ENCODE data around the gene GFRA3. TPM values are rescaled to one million over a fixed set of nuclear protein-coding genes. Genes with fewer than 3 reads are reported as not detected.
A peak's percentile ranks its signal among the peaks of the same experiment; 100 is the strongest.

GFRA3 gene
- total RNA-seq, 2 donors from 2014 or later, result not detected

DNA sequence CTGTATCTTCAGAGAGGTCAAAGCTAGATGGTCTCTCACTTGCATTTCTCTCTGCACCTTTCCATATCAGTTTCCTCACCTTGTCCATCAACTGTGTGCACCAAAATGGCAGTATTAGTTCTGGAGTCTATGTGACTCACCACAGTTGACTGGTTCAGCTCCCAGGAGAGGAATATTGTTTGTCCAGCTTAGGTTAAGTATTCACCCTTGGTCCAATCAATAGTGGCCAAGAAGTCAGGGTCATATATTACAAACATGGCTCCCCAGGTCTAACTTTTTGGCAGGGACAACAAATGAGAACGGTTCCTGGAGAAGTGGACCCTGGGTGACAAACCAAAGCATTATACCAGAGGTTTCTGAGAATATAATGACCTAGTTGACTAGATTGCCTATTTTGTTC, 36.4 kb downstream of the GFRA3 start:
- Mint-ChIP-seq H3K9me3 (no peaks in the 10 kb centered on the region), H3K4me1 (peaks cover 5% of the 10 kb centered on the region), H3K27ac (no peak overlapping the region), H3K36me3 (ENCODE audit: low read depth) (no peaks in the 10 kb centered on the region), H3K4me3 (no peak overlapping the region), H3K27me3 (peaks cover 24% of the 10 kb centered on the region)
- ATAC-seq (replicated peaks), result no peak

DNA sequence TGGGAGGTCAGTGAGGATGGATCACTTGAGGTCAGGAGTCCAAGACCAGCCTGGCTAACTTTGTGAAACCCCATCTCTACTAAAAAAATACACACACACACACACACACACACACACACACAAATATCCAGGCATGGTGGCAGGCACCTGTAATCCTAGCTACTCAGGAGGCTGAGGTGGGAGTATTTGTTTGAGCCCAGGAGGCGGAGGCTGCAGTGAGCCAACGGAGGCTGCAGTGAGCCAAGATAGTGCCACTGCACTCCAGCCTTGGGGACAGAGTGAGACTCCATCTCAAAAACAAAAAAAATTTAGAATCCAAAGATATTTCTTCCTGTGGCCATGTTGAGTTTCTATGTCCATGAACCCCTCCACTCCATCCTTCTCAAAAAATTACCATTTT, 39.8 kb downstream of the GFRA3 start:
- Mint-ChIP-seq H3K27me3 (peaks cover 9% of the 10 kb centered on the region), H3K36me3 (ENCODE audit: low read depth) (no peaks in the 10 kb centered on the region), H3K4me3 (no peak overlapping the region), H3K27ac (no peak overlapping the region), H3K9me3 (no peaks in the 10 kb centered on the region), H3K4me1 (no peaks in the 10 kb centered on the region)
- no peak for ATAC-seq (replicated peaks)

DNA sequence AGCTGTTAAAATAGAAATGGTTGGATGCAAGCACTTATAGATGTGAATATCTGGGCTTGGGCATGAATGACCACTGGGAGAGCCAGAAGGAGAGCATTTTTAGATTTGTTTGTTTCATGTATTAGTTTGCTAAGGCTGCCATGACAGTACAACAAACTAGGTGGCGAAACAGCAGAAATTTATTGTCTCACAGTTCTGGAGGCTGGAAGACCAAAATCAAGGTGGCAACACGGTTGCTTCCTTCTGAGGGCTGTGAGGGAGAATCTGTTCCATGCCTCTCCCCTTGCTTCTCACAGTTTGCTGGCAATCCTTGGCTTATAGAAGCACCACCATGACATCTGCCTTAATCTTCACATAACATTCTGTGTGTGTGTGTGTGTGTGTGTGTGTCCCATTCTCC, 41.1 kb downstream of the GFRA3 start:
- no peak for ATAC-seq (replicated peaks)
- Mint-ChIP-seq H3K4me3 (no peak overlapping the region), H3K36me3 (ENCODE audit: low read depth) (no peaks in the 10 kb centered on the region), H3K27ac (no peak overlapping the region), H3K27me3 (no peaks in the 10 kb centered on the region), H3K4me1 (no peaks in the 10 kb centered on the region), H3K9me3 (no peaks in the 10 kb centered on the region)

DNA sequence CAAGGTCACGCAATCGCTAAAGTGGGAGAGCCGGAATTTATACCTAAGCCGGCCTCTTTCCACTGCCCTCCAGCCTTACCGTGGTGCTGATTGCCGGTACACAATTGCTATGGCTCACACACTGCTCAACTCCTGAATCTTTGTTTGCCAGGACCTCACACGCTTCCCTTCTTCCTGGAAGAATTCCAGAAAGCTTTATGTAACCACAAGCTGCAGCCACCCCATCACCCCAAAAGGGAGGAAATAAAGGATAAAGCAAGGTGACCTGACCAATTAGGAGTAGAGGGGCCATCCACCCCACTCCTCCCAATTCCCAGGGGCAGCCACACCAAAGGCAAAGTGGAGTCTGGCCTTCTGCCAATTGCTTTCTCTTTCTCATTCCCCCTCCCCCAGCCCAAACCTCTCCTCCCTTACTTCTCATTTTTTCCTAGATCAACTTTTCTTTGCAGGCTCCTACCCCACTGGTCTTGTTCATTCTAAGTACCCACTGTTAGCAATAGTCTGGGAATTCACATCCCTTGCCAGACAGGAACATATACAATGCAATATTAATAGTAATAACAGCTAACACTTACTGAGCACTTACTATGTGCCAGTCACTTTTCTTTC, 43.3 kb downstream of the GFRA3 start:
- H3K36me3 Mint-ChIP-seq (ENCODE audit: low read depth), result no peaks in the 10 kb centered on the region
- H3K9me3 Mint-ChIP-seq, result no peaks in the 10 kb centered on the region
- H3K4me3 Mint-ChIP-seq, result no peak overlapping the region

DNA sequence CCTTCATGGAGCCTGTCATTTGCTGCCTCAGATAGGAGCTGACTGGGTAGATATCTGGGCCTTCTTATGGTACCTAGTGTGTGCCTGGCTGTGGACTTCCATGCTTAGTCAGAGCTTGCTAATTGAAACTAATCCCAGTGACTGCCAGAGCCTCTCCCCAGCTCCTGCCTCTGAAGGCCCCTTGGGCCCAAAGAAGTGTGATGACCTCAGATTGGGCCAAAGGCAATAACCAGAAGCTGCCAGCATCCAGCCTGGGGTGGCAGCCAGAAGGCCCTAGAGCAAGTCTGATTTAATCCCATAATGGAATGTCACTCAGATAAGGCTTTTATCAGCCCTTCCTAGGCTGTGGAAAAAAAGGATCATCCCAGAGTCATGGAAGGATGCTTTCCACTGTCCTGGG, 44.2 kb downstream of the GFRA3 start:
- Mint-ChIP-seq H3K27me3 (no peaks in the 10 kb centered on the region), H3K36me3 (ENCODE audit: low read depth) (no peaks in the 10 kb centered on the region), H3K9me3 (no peaks in the 10 kb centered on the region), H3K4me1 (no peaks in the 10 kb centered on the region), H3K27ac (no peak overlapping the region), H3K4me3 (no peak overlapping the region)
- ATAC-seq (replicated peaks), result no peak

More for the DNA sequence above, 43.3 kb downstream of the GFRA3 start:
- no peak overlapping the region for H3K27ac Mint-ChIP-seq
- no peaks in the 10 kb centered on the region for H3K27me3 Mint-ChIP-seq
- H3K4me1 Mint-ChIP-seq, result no peaks in the 10 kb centered on the region
- no peak for ATAC-seq (replicated peaks)

DNA sequence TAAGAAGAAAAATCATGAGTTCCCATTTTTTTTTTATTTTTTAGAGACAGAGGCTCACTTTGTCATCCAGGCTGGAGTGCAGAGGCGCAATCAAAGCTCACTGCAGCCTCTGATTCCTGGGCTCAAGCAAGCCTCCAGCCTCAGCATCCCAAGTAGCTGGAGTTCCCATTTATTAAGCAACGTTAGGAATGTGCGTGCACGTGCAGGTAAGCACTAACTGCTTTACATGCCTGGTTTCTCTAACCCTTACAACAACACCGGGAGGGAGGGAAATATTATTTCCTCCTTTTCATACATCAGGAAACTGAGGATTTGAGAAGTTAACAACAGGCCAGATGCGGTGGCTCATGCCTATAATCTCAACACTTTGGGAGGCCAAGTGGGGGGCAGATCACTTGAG, 45.0 kb downstream of the GFRA3 start:
- Mint-ChIP-seq H3K4me3 (no peak overlapping the region), H3K27ac (no peak overlapping the region), H3K36me3 (ENCODE audit: low read depth) (no peaks in the 10 kb centered on the region), H3K27me3 (no peaks in the 10 kb centered on the region), H3K9me3 (no peaks in the 10 kb centered on the region), H3K4me1 (no peaks in the 10 kb centered on the region)
- ATAC-seq (replicated peaks), result no peak

DNA sequence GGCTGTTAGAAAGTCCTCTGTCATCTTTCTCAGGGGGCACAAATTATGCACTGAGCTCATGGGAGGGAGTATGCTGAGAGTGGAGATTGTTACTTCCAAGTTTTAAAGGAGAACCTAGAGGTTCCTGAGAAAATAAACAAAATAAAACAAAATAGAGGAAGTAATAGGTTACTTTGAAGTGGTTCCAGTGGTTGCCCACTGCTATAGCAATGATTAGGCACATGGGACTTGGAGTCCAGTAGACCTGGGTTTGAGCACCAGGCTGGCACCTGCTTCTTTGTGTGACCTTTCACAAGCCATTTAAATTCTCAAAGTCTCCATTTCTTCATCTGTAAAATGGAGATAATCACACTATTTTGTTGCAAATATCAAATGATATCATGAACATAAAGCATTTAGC, 47.5 kb downstream of the GFRA3 start:
- peaks cover 6% of the 10 kb centered on the region for H3K27me3 Mint-ChIP-seq
- no peak overlapping the region for H3K4me3 Mint-ChIP-seq
- no peaks in the 10 kb centered on the region for H3K36me3 Mint-ChIP-seq (ENCODE audit: low read depth)
- ATAC-seq (replicated peaks), result no peak
- no peaks in the 10 kb centered on the region for H3K4me1 Mint-ChIP-seq
- no peaks in the 10 kb centered on the region for H3K9me3 Mint-ChIP-seq
- no peak overlapping the region for H3K27ac Mint-ChIP-seq

DNA sequence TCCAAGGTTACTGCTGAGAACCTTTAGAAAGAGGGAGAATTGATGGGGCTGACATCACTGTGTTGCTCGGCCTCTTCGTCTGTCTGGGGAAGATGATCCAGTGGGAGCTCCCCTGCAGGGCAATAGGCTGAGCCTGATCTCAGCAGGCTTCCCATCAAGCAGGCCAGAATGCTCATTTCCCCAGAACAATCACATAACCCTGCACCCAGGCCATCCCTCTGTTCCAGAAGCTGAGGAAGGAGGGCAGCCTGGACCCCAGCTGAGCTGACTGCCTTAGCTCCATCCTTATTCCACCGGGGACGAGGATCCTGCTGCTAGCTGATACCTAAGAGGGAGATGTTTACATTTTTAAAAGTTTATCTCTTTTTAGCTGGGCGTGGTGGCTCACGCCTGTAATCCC, 49.7 kb downstream of the GFRA3 start:
- H3K36me3 Mint-ChIP-seq (ENCODE audit: low read depth), result no peaks in the 10 kb centered on the region
- ATAC-seq (replicated peaks), result no peak
- no peak overlapping the region for H3K4me3 Mint-ChIP-seq
- no peaks in the 10 kb centered on the region for H3K4me1 Mint-ChIP-seq
- H3K27me3 Mint-ChIP-seq, result peaks cover 6% of the 10 kb centered on the region
- no peaks in the 10 kb centered on the region for H3K9me3 Mint-ChIP-seq
- no peak overlapping the region for H3K27ac Mint-ChIP-seq

DNA sequence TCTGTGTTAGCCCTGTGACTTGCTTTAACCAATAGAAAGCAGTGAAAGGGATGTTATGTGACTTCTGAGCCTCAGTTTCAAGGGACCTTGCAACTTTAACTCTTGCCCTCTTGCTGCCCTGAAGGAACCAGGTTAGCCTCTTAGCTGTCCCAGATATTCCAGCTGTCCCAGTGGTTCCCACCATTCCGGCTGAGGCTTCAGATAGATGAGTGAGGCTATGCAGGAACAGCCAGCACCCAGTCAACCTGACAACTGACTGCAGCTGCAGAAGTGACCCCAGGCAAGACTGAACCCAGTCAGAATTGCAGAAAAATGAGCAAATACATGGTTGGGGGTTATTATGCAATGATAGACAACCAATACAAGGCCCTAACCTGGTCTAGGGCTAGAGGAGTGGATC, 50.9 kb downstream of the GFRA3 start:
- no peaks in the 10 kb centered on the region for H3K36me3 Mint-ChIP-seq (ENCODE audit: low read depth)
- peaks cover 6% of the 10 kb centered on the region for H3K27me3 Mint-ChIP-seq

DNA sequence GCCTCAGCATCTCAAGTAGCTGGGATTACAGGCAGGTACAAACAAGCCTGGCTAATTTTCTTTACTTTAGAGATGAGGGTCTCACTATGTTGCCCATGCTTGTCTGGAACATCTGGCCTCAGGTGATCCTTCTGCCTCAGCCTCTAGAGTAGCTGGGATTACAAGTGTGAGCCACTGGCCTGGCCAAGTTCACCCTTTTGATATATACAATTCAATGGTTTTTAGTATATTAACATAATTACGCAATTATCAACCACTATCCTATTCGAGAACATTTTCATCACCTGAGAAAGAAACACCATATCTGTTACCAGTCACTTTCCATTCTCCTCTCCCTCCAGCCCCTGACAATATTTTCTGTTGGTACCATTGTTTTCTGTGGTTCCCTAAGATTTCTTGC, 57.6 kb downstream of the GFRA3 start:
- no peak for ATAC-seq (replicated peaks)
- Mint-ChIP-seq H3K27me3 (no peaks in the 10 kb centered on the region), H3K4me3 (no peak overlapping the region), H3K27ac (no peak overlapping the region), H3K36me3 (ENCODE audit: low read depth) (peaks cover 6% of the 10 kb centered on the region), H3K9me3 (no peaks in the 10 kb centered on the region), H3K4me1 (peaks cover 8% of the 10 kb centered on the region)

More for the DNA sequence above, 50.9 kb downstream of the GFRA3 start:
- H3K4me1 Mint-ChIP-seq, result no peaks in the 10 kb centered on the region
- no peaks in the 10 kb centered on the region for H3K9me3 Mint-ChIP-seq
- no peak for ATAC-seq (replicated peaks)
- H3K4me3 Mint-ChIP-seq, result no peak overlapping the region
- H3K27ac Mint-ChIP-seq, result no peak overlapping the region

DNA sequence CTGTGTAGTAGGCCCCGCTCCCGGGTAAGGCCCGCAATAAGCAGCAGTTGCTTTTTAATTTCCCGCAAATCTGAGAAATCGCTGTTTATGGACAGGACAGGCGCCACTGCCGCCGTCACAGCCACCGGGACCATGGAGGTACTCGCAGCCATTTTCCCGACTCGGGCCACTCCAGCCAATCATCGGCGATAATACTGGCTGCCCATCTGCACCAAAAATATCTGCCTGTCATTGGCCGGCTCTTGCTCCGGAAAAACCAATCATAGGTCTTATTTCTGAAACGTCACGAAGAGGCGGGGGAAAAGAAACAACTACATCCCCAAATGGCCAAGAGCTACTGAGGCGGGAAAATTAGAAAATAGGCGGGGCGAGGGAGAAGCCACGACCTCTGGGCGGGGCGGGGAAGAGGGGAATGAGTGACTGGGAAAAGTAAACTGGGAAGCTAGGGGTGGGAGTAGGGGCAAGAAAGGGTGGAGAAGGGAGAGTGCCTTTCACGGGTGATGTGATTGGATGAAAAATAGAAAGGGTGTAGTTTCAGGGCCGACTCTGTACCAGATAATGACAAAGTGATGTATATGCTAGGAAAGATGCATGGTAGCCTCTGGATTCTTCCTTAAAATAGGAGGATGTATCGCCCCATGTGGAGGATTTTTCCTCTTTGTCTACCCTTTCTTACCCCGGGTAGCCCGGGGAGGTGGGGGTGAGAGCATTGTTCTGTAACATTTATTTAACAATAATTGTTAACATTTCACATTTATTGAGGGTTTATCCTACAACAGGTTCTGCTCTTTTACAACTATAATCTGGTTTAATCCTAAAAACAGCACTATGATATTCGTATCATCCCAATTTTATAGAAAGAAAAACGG, 61.0 kb downstream of the GFRA3 start, which contains the start of gene CDC23:
Gene CDC23 (minus strand): TSS at position 163 of the 869 bp plus-strand sequence. CDS start 11 bp downstream, at position 152.
- no peaks in the 10 kb centered on the region for H3K9me3 Mint-ChIP-seq
- H3K4me3 Mint-ChIP-seq, result peak within 1 kb of the TSS; percentile 99
- peaks cover 14% of the 10 kb centered on the region for H3K36me3 Mint-ChIP-seq (ENCODE audit: low read depth)
- H3K4me1 Mint-ChIP-seq, result peaks cover 14% of the 10 kb centered on the region
- H3K27ac Mint-ChIP-seq, result peak within 1 kb of the TSS; percentile 97
- no peaks in the 10 kb centered on the region for H3K27me3 Mint-ChIP-seq
- ATAC-seq (replicated peaks), result peak; percentile 97

DNA sequence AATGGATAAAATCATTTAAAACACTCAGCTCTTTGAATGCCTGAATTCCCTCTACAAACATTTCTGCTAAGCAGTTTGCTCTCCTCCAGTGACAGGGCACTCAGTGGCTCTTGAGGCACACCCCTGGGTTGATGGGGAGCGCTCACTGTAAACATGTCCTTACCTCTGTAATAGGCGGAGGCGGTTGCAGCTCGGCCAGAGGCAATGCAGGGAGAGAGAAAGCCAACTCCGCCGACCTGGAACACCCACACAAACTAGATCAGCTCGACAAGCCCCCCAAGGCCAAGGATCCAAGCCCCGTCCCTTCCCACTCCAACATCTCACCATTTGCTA, 61.6 kb downstream of the GFRA3 start:
- Mint-ChIP-seq H3K4me1 (peaks cover 18% of the 10 kb centered on the region), H3K9me3 (no peaks in the 10 kb centered on the region), H3K4me3 (peak overlapping the region; percentile 99), H3K36me3 (ENCODE audit: low read depth) (peaks cover 20% of the 10 kb centered on the region), H3K27me3 (no peaks in the 10 kb centered on the region), H3K27ac (peak overlapping the region; percentile 97)
- peak; percentile 15 for ATAC-seq (replicated peaks)

DNA sequence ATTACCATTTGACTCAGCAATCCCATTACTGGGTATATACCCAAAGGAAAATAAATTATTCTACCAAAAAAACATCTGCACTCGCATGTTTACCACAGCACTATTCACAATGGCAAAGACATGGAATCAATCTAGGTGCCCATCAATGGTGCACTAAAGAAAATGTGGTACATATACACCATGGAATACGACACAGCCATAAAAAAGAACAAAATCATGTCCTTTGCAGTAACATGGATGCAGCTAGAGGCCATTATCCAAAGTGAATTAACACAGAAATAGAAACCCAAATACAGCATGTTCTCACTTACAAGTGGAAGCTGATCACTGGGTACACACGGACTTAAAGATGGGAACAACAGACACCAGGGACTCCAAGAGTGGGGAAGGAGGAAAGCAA, 63.4 kb downstream of the GFRA3 start:
- Mint-ChIP-seq H3K36me3 (ENCODE audit: low read depth) (peaks cover 33% of the 10 kb centered on the region), H3K4me1 (peaks cover 18% of the 10 kb centered on the region), H3K4me3 (peak overlapping the region; percentile 50), H3K27ac (no peak overlapping the region), H3K27me3 (no peaks in the 10 kb centered on the region), H3K9me3 (no peaks in the 10 kb centered on the region)
- ATAC-seq (replicated peaks), result no peak
